ENCODE data around the gene PLCB4.

DNA sequence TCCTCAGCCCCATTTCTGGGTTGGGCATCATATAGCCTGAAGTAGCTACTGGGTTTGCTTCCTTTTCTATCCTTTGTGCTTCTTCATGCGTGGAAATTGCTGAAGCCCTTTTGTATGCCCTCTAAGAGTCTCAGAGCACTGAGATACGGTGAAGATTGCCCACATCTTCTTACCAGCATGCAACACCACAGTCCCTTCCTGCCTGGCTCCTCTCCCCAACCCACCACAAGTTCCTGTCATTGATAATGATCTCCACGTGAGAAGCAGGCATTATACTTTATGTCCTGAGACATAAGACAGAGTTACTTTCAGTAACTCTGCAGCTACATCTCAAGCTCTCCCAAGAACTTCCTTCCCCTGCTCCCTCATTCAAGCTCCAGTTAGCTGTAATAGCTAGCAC is 15.8 kb upstream of the PLCB4 start:
- TF ChIP-seq POLR2A (IDR thresholded peaks at IDR 0.05) (no peak), POLR2AphosphoS5 (IDR thresholded peaks at IDR 0.05; ENCODE audit: insufficient read depth in 1 of 2, low read depth in 1 of 2) (no peak)
- TF ChIP-seq, protein P1, sequence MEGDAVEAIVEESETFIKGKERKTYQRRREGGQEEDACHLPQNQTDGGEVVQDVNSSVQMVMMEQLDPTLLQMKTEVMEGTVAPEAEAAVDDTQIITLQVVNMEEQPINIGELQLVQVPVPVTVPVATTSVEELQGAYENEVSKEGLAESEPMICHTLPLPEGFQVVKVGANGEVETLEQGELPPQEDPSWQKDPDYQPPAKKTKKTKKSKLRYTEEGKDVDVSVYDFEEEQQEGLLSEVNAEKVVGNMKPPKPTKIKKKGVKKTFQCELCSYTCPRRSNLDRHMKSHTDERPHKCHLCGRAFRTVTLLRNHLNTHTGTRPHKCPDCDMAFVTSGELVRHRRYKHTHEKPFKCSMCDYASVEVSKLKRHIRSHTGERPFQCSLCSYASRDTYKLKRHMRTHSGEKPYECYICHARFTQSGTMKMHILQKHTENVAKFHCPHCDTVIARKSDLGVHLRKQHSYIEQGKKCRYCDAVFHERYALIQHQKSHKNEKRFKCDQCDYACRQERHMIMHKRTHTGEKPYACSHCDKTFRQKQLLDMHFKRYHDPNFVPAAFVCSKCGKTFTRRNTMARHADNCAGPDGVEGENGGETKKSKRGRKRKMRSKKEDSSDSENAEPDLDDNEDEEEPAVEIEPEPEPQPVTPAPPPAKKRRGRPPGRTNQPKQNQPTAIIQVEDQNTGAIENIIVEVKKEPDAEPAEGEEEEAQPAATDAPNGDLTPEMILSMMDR (IDR thresholded peaks at IDR 0.05), result no peak

Measured in vagina (tissue), 2 donors.